HG03066 (cell line): ENCODE data around the gene PCDHGB2.
"Not testable (repeated sequence)": the region's sequence is repeated elsewhere in the genome, so short reads cannot be mapped to it uniquely, and the experiment has no call there.

ENCODE experiments used
- ATAC-seq: cut with Tn5 transposase; IDR thresholded peaks from one replicate; pipeline ENCODE4 v1.9.1; 2021; ENCODE audit warnings: low read depth; ENCODE audit not compliant: unreplicated experiment

The PCDHGB2 gene

DNA sequence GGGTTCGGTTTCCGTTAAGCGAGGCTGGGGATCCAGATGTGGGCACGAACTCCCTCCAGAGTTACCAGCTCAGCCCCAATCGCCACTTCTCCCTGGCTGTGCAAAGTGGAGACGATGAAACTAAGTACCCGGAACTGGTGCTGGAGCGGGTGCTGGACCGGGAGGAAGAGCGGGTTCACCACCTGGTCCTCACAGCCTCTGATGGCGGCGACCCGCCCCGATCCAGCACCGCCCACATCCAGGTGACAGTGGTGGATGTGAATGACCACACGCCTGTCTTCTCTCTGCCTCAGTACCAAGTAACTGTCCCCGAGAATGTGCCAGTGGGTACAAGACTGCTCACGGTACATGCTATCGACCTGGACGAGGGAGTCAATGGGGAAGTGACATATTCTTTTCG is 23.6 kb downstream of the PCDHGB2 start:
- no peak for ATAC-seq

- no peak for ATAC-seq
These were observed 24.9 kb downstream of the PCDHGB2 start for GRCh38 chr5:141384471-141385267.

DNA sequence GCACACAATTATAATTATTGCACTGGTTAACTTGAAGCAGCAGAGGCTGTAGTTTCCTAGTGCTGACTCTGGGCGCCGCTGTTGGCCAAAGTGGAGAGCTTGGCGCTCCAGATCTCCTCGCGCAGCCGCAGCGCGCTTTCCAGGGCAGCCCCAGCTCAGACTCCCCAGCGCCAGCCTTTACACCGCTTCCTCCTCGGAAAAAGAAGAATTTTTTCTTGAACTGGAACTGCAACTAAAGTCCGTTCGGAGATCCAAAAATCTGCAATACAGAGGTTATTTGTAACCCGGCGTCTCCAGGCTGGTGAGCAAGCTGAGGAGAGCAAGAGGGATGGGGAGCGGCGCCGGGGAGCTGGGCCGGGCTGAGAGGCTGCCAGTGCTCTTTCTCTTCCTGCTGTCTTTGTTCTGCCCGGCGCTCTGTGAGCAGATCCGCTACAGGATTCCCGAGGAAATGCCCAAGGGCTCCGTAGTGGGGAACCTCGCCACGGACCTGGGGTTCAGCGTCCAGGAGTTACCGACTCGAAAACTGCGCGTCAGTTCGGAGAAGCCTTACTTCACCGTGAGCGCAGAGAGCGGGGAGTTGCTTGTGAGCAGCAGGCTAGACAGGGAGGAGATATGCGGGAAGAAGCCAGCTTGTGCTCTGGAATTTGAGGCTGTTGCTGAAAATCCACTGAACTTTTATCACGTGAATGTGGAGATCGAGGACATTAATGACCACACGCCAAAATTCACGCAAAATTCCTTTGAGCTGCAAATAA is 27.9 kb downstream of the PCDHGB2 start, which contains the start of gene PCDHGB4:
Gene PCDHGB4, plus strand, starts transcription at position 142 of the 755 bp plus-strand sequence. Its CDS starts 187 bp downstream, at position 329.
- not testable (repeated sequence) for ATAC-seq

GRCh38 chr5:141388661-141389060 is 28.9 kb downstream of the PCDHGB2 start:
- ATAC-seq, result no peak

DNA sequence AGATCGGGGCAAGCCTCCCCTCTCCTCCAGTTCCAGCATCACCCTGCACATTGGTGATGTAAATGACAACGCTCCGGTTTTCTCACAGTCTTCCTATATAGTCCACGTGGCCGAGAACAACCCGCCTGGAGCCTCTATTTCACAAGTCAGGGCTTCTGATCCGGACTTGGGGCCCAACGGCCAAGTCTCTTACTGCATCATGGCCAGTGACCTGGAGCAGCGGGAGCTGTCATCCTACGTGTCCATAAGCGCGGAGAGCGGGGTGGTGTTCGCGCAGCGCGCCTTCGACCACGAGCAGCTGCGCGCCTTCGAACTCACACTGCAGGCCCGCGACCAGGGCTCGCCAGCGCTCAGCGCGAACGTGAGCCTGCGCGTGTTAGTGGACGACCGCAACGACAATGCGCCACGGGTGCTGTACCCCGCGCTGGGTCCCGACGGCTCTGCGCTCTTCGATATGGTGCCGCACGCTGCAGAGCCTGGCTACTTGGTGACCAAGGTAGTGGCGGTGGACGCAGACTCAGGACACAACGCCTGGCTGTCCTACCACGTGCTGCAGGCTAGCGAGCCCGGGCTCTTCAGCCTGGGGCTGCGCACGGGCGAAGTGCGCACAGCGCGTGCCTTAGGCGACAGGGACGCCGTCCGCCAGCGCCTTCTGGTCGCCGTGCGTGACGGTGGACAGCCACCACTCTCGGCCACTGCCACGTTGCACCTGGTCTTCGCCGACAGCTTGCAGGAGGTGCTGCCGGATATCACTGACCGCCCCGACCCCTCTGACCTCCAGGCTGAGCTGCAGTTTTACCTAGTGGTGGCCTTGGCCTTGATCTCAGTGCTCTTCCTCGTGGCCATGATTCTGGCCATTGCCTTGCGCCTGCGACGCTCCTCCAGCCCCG is 29.6 kb downstream of the PCDHGB2 start:
- ATAC-seq, result no peak

DNA sequence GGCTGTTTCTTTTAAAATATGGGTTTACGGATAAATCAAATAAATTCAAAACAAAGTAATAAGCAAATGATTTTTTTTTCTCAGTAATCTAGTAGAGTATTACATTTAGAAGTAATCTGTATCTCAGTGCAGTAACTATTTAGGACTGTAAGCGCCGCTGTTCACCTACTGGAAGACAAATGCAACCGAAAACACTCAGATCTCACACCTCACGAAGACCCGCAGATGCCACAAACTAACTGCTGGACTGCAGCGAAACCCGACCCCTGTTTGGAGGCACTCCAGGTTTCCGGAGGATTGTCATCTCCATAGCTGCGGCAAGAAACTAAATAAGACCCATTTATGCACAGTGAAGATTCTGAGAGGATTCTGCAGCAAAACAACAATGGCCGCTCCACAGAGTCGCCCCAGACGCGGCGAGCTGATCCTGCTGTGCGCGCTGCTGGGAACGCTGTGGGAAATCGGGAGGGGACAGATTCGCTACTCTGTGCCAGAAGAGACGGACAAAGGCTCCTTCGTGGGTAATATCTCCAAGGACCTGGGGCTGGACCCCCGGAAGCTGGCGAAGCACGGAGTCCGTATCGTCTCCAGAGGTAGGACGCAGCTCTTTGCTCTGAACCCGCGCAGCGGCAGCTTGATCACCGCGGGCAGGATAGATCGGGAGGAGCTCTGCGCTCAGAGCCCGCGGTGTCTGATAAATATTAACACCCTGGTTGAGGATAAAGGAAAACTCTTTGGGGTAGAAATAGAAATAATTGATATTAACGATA is 32.8 kb downstream of the PCDHGB2 start, which contains the start of gene PCDHGA8:
Gene PCDHGA8, plus strand, starts transcription at position 205 of the 770 bp plus-strand sequence. Its CDS starts 181 bp downstream, at position 386.
- ATAC-seq, result no peak

- ATAC-seq, result no peak
These were observed 33.5 kb downstream of the PCDHGB2 start for GRCh38 chr5:141393267-141393666.

DNA sequence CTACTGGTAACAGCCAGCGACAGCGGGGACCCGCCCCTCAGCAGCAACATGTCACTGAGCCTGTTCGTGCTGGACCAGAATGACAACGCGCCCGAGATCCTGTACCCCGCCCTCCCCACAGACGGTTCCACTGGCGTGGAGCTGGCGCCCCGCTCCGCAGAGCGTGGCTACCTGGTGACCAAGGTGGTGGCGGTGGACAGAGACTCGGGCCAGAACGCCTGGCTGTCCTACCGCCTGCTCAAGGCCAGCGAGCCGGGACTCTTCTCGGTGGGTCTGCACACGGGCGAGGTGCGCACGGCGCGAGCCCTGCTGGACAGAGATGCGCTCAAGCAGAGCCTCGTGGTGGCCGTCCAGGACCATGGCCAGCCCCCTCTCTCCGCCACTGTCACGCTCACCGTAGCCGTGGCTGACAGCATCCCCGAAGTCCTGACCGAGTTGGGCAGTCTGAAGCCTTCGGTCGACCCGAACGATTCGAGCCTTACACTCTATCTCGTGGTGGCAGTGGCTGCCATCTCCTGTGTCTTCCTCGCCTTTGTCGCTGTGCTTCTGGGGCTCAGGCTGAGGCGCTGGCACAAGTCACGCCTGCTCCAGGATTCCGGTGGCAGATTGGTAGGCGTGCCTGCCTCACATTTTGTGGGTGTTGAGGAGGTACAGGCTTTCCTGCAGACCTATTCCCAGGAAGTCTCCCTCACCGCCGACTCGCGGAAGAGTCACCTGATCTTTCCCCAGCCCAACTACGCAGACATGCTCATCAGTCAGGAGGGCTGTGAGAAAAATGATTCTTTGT is 34.8 kb downstream of the PCDHGB2 start:
- not testable (repeated sequence) for ATAC-seq

DNA sequence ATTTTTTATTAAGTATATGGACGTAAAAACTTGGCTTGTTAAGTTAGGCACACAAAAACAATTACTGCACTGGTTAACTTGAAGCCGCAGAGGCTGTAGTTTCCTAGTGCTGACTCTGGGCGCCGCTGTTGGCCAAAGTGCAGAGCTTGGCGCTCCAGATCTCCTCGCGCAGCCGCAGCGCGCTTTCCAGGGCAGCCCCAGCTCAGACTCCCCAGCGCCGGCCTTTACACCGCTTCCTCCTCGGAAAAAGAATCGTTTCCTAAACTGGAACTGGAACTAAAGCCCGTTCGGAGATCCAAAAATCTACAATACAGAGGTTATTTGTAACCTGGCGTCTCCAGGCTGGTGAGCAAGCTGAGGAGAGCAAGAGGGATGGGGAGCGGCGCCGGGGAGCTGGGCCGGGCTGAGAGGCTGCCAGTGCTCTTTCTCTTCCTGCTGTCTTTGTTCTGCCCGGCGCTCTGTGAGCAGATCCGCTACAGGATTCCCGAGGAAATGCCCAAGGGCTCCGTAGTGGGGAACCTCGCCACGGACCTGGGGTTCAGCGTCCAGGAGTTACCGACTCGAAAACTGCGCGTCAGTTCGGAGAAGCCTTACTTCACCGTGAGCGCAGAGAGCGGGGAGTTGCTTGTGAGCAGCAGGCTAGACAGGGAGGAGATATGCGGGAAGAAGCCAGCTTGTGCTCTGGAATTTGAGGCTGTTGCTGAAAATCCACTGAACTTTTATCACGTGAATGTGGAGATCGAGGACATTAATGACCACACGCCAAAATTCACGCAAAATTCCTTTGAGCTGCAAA is 38.2 kb downstream of the PCDHGB2 start, which contains the start of gene PCDHGB5:
Gene PCDHGB5, plus strand, starts transcription at position 192 of the 796 bp plus-strand sequence. Its CDS starts 181 bp downstream, at position 373.
- ATAC-seq, result peak; percentile 72

GRCh38 chr5:141398608-141399007 is 38.8 kb downstream of the PCDHGB2 start:
- no peak for ATAC-seq

DNA sequence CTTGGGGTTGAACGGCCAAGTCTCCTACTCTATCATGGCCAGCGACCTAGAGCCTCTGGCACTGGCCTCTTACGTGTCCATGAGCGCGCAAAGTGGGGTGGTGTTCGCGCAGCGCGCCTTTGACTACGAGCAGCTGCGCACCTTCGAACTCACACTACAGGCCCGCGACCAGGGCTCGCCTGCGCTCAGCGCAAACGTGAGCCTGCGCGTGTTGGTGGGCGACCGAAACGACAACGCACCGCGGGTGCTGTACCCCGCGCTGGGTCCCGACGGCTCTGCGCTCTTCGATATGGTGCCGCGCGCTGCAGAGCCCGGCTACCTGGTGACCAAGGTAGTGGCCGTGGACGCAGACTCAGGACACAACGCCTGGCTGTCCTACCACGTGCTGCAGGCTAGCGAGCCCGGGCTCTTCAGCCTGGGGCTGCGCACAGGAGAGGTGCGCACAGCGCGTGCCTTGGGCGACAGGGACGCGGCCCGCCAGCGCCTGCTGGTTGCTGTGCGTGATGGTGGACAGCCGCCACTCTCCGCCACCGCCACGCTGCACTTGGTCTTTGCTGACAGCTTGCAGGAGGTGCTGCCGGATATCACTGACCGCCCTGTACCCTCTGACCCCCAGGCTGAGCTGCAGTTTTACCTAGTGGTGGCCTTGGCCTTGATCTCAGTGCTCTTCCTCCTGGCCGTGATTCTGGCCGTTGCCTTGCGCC is 39.9 kb downstream of the PCDHGB2 start:
- no peak for ATAC-seq

- ATAC-seq, result no peak
These were observed 42.9 kb downstream of the PCDHGB2 start, which contains the start of gene PCDHGA9 for GRCh38 chr5:141402553-141403243. Gene PCDHGA9, plus strand, starts transcription at chr5:141402778. Its CDS starts 175 bp downstream, at chr5:141402953.

GRCh38 chr5:141403387-141403786 is 43.6 kb downstream of the PCDHGB2 start:
- no peak for ATAC-seq

- ATAC-seq, result not testable (repeated sequence)
These were observed 48.2 kb downstream of the PCDHGB2 start, which contains the start of gene PCDHGB6 for GRCh38 chr5:141407790-141408505. Gene PCDHGB6, plus strand, starts transcription at chr5:141408021. Its CDS starts 182 bp downstream, at chr5:141408203.

- no peak for ATAC-seq
These were observed 50.0 kb downstream of the PCDHGB2 start for GRCh38 chr5:141409598-141410306.
